Spleen (tissue), 7 donors: ENCODE data around the gene KRT38.

Source experiments
- CTCF ChIP-seq, 11 experiments: fragments of 200-600 bp in 7 of 11; fragments of 450-650 bp in 4 of 11; sonication (generic) in 4 of 11; IDR thresholded peaks in 8 of 11; conservative IDR thresholded peaks in 3 of 11; 1 replicate in 7 of 11; 2 replicates in 4 of 11; pipeline versions ENCODE4 v1.4.0 to v1.8.0; 2016 to 2021; ENCODE audit warnings: antibody characterized with exemption in 11 of 11, inconsistent platforms in 4 of 11, mild to moderate bottlenecking in 1 of 11
- POLR2A ChIP-seq, 3 donors: fragments of 450-650 bp; IDR thresholded peaks; one replicate each; pipeline ENCODE4 v1.5.1; 2017; ENCODE audit warnings: antibody characterized with exemption in 3 of 3, mild to moderate bottlenecking in 1 of 3
- POLR2AphosphoS5 ChIP-seq, 3 donors: sonication (generic); formaldehyde crosslinking; IDR thresholded peaks; one replicate each; pipeline ENCODE4 v1.5.1; 2017; ENCODE audit warnings: antibody characterized with exemption in 3 of 3
- donor health status: DM: no; HTN: no; CAD: no; lungs with moderate emphysema.
- donor health status: DM: no; HTN: no; CAD: no.
- donor health status: DM: no; HTN: no; CAD: no.

- no peak for TF ChIP-seq POLR2AphosphoS5 (IDR thresholded peaks at IDR 0.05)
- no peak for TF ChIP-seq POLR2A (IDR thresholded peaks at IDR 0.05)
- no peak for TF ChIP-seq CTCF (IDR thresholded peaks at IDR 0.05 in 8 of 11, conservative IDR thresholded peaks at IDR 0.05 in 3 of 11)
Observed at GRCh38 chr17:41455236-41455635, 14.5 kb upstream of the KRT38 start.
